GM19328 (cell line): ENCODE data around the gene MRM2.
"Not testable (repeated sequence)": the region's sequence is repeated elsewhere in the genome, so short reads cannot be mapped to it uniquely, and the experiment has no call there.

Experiments
- ATAC-seq: cut with Tn5 transposase; IDR thresholded peaks from one replicate; pipeline ENCODE4 v1.9.1; 2021; ENCODE audit warnings: mild to moderate bottlenecking, moderate library complexity; ENCODE audit not compliant: unreplicated experiment

MRM2 gene

DNA sequence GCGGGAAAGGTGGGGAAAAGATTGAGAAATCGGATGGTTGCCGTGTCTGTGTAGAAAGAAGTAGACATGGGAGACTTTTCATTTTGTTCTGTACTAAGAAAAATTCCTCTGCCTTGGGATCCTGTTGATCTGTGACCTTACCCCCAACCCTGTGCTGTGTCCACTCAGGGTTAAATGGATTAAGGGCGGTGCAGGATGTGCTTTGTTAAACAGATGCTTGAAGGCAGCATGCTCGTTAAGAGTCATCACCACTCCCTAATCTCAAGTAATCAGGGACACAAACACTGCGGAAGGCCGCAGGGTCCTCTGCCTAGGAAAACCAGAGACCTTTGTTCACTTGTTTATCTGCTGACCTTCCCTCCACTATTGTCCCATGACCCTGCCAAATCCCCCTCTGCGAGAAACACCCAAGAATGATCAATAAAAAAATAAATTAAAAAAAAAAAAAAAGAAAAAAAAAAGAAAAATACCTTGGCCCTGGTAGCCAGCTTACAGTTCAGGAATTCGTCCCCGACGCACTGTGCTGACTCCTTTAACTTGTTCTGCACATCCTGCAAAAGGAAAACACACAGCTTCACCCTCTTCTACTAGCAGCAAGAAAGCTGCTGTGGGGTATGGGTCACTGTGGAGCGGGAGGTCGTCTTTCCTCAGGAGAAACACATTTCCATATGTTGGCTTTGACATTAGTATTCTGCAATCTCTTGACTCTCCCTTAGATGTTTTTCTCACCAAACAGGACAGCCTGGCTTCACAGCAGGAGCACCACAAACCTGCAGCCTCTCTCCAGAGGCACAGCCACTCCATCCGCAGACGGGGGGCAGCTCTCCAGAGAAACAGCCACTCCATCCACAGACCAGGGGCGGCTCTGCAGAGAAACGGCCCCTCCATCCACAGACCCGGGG lies 27.3 kb upstream of the MRM2 start:
- not testable (repeated sequence) for ATAC-seq

DNA sequence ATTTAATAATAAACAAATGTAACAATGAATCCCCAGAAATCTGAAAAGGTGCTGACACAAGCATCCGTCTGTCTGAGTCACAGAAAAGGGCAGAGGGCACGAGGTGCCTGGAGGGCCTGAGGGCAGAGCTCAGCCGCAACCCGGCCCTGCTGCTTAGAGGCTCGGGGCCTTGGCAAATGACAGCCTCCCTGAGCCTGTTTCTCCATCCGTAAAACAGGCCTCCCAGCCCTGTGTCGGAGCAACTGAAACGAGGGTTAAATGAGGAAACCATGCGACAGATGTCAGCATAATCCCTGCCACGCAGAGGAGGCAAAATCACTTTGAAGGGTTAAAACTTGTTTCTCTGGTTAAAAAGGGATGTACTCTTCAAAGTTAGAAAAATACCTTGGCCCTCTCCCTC lies 24.9 kb upstream of the MRM2 start:
- no peak for ATAC-seq

DNA sequence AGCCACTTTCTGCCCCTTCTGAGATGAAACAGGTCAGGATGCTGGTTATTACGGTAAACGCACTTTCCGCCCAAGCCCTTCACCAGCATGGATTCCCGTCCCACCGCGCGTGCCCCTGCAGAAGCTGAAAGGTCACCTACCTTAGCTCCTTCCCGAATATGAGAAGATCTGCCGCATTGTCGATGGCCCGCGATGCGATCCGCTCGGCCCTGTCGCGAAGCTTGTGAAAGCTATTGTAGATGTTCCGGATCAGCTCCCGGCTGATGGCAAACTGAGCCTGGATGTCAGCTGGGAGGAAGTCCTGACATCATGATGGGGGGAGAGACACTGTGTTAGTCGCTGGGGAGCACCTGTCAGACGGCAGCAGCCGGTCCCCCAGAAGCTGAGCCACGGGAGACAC lies 22.2 kb upstream of the MRM2 start:
- ATAC-seq = no peak

DNA sequence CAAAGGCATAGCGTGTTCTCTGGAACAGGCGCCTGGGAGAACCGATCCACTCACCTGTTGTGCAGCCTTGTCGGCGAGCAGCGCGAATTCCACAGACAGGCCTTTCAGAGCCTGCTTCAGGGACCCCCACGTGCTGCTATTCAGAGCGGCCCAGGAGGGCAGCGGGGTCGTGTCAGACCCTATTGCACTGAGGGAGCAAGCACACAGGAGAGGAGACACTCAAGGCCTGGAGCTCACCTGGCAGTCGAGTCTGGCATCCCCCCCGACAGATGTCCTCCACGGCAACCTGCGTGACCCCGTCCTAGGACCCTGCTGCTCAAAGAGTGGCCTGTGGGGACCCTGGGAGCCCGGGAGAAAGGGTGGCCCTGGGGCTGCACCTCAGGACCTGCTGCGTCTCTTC lies 21.2 kb upstream of the MRM2 start:
- ATAC-seq = no peak

DNA sequence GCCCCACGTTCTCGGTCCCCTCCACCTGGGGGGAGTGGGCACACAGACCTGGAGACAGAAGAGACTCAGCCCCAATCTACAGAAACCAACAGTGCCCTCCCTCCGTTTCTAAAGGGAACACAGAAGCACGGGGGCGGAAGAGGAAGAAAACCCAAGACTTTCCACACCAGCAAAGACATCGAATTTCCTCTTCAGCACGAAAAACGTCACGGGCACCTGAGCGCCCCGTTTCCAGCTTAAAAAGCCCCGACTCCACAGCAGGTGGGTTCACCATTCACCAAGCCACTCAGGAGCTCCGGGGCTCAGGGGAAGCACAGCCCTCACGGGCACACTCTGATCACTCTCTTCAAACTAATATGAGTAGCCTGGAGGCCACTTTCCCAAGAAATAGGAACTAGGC lies 19.6 kb upstream of the MRM2 start:
- no peak for ATAC-seq

DNA sequence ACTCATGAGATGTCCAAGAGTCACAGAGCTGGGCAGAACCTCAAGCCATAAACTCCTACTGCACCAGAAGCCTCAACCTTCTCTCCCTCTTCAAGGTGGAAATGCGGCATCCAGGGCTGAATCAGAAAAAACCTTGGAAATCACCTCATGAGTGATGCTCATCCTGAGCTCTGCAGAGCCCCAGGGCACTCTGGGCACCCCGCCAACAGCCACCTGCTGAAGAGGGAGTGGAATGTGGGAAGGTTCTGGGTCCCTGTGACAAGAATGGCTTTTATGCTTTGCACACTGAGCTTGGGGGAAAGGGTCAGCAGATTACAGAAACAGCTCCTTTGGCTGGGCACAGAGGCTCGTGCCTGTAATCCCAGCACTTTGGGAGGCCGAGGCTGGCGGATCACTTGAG lies 18.8 kb upstream of the MRM2 start:
- ATAC-seq = no peak

DNA sequence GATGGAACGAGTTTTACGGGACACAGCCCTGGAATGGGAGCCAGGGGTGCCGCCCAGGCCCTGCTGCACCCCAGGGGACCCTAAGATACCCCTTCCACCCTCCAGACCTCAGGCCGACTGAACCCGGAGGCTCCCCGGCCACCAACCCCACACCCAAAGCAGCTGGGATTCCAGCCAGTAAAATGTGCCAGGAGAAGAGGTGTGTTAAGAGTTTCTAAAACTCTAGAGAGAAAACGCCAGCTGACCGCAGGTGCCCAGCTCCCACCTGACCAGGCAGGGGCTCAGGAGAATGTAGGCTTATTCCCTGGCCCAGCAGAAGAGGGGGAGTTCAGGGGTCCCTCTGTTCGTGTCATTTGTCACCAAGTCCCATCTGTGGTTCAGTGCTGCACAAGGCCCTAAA lies 17.5 kb upstream of the MRM2 start:
- no peak for ATAC-seq

DNA sequence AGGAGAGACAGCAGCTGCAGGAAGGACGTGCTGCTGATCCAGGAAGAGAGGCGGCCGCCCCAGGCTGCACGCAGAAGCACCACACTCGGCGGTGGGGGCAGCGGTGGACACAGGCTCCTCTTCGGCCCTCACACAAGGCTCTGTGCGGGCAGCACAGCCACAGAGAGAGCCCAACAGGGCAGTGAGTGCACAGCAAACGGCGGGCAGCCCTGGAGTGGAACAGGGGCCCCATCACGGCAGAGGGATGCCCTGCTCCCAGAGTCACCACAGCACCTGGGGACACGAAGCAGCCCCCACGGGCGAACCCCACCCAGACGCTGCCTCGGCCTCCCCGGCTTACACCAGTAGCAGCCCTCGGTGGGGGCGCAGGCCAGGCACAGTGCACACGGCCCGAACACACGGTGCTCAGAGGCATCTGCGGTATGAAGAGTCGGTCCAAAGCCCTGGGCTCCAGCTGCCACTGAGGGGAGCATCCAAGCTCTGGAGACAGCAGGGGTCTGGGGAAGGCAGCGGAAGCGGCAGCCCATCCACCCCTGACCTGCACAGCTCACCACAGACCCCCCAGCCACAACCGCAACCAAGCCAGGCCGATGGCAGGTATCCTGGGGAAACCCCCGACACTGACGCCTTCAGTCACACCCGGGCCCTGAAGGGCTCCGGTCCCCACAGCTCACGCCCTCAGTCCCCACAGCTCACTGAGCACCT lies 16.8 kb upstream of the MRM2 start:
- ATAC-seq = no peak

DNA sequence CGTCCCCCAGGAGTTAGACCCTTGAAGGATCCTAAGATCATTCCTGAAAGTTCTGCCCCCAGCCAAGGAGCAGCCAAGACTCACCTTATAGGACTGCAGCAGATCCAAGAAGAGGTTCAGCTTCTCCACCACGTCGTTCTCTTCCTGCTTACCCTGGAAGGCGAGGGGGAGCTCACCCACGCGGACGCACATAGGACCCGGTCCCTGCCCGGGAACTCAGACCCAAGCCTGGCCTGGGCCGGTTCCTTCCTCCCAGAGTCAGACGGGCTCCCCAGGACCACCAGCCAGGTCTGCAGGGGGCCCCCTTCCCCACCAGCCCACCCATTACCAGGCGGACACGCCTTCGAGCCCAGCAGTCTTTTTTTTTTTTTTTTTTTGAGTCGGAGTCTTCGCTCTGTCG lies 15.6 kb upstream of the MRM2 start:
- ATAC-seq = no peak

DNA sequence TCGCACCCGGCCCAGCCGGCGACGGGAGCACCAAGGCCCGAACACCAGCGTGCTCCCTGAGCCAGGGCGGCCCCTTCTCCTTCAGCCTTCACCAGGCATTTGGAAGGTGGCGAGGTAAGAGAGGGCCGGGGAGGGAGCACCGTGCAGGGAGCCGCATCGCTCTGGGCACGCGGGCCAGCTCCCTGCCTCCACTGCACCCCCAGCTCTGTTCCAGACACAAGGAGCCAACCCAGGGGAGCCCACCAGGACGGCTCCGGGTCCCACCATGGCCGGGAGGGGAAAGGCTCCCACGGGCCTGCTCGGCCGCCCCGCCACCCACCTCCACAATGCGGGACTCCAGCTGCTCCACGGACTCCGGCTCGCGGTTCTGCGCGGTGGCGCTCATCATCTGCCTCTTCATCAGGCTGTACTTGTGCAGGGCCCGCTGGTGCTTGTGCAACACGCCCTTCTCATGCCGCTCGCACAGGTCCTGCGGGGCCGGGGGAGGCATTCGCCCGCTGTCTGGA lies 15.1 kb upstream of the MRM2 start:
- ATAC-seq = no peak

DNA sequence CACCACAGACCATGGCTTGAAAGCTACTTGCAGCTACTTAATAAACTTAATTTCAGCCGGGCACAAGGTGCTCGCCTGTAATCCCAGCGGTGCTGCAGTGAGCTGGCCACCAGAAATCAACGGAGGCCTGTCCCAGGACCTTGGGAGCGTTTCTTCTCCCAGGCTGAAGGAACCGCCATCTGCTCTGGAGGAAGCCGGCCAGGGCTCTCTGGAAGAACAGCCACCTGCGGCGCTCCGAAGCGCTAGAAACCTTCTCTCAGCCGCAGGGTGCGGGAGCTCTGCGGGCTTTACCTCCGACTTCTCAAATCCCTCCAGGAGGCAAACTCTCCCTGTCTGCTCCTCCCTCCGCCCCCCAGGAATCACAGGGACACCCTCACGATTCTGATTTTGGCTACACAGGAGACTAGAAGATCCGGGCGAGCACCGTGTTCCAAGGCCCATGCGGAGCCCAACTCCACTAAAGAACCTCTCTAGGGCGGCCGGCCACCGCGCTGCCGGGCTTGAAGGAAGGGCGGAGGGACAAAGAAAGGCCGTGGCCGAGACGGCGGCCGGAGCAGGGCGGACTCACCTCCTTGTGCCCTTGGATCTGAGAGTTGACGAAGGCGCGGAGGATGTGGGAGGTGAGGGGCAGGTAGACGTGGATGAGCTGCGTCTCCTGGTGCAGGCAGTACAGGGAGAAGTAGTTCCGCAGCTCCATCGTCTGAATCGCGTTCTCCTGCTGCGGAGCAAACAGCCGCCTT lies 14.5 kb upstream of the MRM2 start:
- no peak for ATAC-seq

DNA sequence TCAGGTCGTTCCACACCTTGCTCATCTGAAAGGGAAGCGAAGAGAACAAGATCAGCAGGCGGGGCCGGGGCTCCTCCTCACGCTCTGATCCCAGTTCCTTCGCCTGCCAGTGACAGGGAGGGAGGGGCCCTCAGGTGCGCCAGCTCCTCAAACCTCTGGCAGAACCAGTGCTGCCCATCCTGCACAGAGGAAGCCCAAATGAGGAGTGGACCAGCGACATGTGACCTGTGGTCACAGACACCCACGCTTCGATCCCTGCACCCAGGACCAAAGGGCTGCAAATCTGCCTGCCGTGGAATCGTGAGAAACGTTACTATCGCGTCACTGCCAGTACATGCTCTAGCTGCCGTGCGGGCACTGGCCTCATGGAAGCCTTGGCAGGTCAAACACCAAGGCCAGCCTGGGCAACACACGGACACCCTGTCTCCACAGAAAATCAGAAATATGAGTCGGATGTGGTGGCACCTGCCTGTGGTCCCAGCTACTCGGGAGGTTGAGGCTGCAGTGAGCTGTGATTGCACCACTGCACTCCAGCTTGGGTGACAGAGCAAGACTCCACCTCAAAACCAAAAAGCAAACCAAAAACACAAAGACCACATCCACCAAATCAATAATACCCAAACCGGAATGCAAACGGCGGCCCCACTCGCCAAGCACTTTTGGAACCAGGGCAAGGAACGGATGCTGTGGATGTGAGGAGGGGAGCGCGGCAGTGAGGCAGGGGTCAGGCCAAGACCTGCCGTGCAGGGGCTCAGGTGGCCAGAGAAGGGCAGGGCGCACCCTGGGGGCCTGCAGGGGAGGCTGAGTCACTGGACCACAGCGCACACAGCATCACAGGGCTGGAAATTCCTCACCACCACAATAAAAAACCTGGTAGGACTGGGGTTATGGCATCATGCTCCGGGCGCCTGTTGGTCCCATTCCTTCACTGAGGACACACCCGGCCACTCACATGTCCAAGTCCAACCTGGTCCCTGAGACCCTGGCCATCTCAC lies 13.4 kb upstream of the MRM2 start:
- no peak for ATAC-seq

DNA sequence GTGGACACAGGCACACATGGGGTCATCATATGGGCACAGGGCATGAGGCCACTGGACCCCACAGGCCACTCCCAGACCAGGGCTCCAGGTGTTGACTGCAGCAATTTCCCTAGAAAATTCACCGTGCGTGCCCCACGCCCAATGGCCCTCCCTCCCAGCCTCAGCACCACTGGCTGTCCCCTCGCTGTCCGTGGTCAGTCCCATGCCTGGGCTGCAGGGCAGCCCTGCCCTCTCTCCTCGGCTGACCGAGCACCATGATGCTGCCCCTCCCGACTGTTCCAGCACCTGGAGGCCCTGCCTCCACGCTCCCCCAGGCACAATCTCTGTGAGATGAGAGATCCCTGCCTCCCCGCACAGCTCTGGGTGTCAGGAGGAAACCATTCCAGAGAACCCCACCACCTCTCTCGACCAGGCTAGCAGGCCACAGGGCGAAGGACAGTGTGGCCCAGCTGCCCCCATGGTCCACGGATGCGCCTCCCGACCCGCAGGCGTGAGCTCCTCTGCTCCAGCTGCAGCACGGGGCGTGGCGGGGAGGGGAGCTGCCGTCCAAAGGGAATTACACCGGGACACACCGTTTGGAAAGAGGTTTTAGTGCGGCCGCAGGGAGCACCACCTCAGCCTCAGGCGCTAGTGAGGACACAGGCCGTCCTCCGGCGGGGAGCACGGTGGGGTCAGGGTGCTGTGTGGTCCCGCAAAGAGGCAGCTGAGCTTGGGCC lies 12.6 kb upstream of the MRM2 start:
- no peak for ATAC-seq

DNA sequence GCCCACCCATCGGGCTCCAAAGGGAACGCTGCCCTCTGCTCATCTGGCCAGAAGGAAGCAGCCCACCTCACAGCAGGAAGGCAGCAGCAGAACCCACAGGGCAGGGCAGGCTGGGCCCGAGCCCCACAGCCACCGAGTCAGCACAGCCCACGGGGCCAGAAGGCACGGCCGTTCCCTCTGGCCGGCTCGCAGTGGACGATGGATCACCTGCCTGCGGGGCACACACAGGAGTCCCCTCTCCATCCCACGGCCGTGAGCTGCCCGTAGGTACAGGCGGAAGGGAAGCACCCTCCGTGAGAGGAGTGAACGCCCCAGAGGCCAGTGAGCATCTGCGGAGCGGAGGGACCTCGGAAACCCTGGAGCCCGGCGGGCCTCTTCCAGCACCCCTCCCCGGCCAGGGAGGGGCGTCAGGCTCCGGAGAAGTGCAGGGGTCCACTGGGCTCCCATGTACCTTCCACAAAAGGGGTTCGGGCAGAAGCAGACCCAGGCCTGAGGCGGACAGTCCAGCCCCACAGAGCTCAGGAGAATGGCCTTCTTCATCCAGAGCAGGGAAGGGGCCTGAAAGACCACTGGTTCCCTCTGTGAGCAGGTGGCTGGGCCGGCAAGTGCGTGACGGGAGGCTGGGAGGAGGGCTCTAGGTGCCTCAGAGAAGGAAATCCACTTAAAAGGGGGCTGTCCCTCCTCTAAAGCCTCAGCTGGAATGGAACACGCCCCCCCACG lies 11.7 kb upstream of the MRM2 start:
- no peak for ATAC-seq

DNA sequence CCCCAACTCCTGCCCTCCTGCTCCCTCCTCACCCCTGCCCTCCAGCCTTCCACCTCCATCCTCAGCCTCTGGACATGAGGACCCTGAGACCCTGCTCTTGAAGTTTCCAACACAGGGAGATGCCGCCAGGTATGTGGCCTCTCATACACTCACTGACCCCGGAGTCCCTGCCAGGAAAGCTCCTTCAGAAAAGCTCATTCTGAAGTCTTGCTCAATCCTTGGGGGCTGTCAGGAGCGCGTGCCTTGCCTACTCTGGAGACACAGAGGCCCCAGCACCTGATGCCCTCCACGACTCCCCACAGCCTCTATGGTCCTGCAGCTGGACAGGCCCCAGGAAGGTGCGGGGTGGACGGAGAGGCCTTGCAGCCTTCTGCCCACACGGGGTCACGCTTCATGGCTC lies 11.0 kb upstream of the MRM2 start:
- ATAC-seq = no peak

DNA sequence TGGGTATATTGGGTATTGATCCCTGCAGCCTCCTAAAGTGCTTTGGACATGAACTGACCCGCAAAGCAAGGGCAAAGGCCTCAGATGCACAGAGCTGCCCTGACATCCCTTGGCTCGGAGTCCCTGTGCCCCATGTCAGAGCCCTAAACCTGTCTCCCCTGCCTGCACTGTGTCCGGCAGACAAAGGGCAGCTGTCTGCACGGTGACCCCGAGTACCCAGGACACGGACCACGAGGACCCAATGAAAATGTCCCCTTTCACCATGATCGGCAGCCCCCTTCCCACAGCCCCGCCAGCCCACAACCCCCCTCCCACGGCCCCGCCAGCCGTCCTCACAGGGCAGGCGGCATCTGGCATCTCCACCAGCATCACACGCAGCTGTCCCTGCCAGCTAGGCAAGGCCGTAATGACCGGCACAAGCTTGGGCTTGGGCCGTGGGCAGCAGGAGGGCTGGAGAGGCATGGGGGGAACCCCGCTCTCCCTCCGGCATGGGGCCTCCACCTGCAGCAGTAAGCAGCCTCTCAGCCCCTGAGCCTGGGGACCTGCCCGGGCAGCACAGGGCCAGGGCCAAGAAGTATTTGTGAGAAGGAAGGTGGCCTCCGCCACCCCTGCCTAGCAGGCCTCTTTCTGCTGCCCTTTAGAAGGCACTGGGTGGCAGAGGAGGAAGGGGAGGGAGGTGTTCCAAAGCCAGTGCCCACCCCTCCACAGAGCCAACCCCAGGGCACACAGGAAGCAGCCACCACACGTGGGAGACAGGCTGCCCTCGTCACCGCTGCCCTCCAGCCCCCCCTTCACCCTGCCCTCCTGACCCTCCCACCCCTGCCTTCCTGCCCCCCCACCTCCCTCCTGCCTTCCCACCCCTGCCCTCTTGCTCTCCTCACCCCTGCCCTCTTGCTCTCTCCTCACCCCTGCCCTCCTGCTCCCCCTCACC lies 10.1 kb upstream of the MRM2 start:
- ATAC-seq = no peak

DNA sequence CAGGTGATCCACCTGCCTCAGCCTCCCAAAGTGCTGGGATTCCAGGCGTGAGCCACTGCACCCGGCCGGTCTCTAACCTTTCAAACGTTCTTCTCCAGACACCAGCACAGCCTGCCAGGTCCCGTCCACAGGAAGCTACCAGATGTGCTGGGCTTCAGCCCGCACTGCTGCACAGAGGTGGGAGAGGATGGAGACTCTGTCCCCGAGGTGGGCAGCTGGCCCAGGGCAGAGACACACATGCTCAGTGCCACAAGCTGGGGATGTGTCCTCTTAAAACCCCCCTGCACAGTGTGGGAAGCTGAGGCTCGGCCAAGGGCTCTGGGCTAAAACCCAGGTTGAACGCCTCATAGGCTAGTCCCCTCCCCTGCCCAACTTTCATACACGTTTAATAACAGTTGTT lies 9.4 kb upstream of the MRM2 start:
- ATAC-seq = no peak

DNA sequence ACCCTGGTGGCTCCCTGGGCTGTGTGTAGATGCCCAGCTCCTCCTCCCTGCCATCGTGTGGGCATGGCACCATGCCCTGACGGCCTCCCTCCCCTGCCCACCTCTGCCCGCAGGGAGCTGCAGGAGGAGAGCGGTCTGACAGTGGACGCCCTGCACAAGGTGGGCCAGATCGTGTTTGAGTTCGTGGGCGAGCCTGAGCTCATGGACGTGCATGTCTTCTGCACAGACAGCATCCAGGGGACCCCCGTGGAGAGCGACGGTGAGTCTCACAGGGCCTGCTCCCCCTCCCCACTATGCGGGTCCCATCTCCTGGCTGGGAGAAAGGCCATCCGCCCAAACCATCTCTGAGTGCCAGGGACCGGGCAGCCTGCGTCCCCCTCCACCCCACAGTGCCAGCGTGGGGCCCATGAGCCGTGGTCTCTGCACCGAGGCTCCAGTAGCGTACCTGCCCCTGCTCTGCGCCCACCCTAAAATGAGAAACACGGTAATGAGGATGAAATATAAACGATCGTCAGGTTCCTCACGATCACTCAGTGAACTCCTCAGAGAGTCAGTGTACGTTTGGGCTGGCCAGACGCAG lies 7.8 kb upstream of the MRM2 start:
- ATAC-seq = no peak
